ENCODE data around the gene MYG1. TPM values are rescaled to one million over a fixed set of nuclear protein-coding genes. Genes with fewer than 3 reads are reported as not detected.
"Not testable (repeated sequence)": the region's sequence is repeated elsewhere in the genome, so short reads cannot be mapped to it uniquely, and the experiment has no call there.

MYG1 gene
- total RNA-seq, 2 donors from 2014 or later: 37.9 to 39.2 TPM

- DNase-seq: no peak
- intact Hi-C loops (cut with DNase I, micrococcal nuclease): no loop called here
- no peak for ATAC-seq
Observed at GRCh38 chr12:53320352-53321195, 21.1 kb downstream of the MYG1 start.

GRCh38 chr12:53324113-53324778 is 24.8 kb downstream of the MYG1 start:
- peak; percentile 41 to 46 for DNase-seq
- ATAC-seq: no peak
- intact Hi-C loops (cut with DNase I, micrococcal nuclease): no loop called here

DNA sequence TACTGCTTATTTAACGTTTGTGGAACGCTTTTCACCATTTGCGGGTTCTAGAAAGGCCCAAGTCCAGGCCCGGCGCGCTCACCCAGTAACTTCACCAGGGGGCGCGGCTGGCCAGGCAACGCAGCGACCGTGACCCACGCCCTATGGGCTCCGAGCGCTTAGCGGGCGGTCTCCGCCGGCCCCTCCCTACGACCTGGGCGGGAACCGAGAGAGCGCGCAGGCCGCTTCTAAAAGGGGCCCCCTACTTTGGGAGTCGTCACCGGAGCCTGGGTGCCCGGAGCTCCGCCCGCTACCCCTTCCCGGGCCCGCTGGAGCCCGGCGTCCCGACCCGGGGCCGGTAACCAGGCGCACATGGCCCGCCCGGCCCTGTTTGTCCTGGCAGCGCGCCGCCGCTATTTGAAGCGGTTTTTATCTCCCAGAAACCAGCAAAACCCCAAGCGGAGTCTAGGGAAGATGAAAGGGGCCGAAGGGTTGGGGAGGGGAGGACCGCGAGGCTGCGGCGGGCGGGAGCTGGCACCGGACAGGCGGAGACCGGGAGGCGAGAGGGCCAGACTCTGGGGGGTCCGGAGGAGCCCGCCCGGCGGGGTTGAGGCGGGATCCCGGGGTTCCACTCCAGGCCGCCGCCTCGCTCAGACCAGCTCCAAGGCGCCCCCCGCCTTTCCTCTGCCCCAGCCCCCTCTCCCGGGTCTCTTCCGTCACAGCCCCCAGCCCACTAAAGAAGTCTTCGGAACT is 25.4 kb downstream of the MYG1 start:
- intact Hi-C loops (cut with DNase I, micrococcal nuclease): no loop called here
- DNase-seq (peak; percentile 91 to 94), ATAC-seq (peak; percentile 73)

- ATAC-seq (no peak), DNase-seq (peak in 1 of 2 donors; percentile 51)
Observed at GRCh38 chr12:53325511-53326061, 26.1 kb downstream of the MYG1 start.

DNA sequence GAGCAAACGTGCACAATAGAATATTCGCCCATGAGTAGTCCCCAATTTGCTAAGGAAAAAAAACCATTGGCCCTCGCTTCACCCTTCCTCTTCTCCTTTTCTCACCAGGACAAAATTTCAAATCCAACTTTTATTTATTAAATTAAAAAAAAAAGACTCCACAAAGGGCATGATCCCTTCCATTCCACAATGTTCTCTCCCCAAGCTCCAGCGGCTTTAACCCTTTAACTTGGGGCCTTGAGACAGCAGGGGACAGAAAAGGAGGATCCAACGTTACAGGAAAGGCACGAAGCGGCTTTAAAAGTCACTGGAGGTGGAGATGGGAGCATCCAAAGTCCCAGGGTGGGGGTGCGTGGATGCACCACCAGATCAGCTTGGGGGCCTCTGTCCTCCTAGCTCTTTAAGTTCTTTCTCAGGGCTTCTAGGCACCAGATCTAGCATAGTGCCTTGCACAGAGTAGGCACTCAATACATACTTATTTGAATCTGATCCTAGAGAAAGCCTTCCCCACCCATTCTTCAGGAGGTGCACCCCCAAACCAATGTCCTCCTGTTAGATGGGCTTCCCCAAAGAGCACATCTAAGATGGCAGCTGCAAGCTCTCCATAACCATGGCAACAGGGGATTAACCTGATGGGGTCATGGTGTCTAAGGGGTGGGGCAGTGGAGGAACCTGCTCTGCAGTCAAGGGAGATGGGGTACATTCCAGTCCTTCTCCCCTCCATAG is 27.1 kb downstream of the MYG1 start:
- ATAC-seq: no peak
- intact Hi-C loops (cut with DNase I, micrococcal nuclease): no loop called here
- DNase-seq: no peak

More at GRCh38 chr12:53325511-53326061, 26.1 kb downstream of the MYG1 start:
- intact Hi-C loops (cut with DNase I, micrococcal nuclease): no loop called here

DNA sequence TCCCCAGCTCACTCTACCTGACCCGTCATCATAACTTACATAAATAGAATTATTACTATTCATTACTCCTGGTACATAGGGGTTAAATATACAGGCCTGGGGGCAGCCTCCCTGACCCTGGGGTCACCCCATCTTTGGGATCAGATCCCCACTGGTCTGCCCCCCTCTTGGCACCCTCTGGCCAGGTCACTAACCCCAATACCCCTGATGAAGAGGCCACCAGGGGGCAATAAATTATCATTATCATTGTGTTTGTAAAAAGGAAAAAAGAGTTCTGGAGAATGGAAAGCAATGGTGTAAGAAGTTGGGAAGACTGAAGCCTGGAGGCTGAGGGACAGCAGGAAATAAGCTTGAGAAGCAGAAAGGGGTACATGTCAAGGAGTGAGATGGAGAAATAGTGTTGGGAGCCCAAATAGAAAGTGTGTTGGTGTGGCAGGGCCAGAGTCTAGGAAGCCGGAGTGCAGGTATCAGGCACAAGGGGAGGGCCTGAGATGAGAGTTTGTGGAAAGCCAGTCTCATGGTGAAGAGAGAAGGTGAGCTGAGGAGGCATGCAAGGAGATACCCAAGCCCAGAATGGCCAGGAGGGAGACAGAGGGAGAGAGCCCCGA is 28.0 kb downstream of the MYG1 start:
- no peak for DNase-seq
- ATAC-seq: no peak
- intact Hi-C loops (cut with DNase I, micrococcal nuclease): no loop called here

- DNase-seq (no peak), ATAC-seq (no peak)
- intact Hi-C loops (cut with DNase I, micrococcal nuclease): no loop called here
Observed at GRCh38 chr12:53328043-53328435, 28.5 kb downstream of the MYG1 start.

DNA sequence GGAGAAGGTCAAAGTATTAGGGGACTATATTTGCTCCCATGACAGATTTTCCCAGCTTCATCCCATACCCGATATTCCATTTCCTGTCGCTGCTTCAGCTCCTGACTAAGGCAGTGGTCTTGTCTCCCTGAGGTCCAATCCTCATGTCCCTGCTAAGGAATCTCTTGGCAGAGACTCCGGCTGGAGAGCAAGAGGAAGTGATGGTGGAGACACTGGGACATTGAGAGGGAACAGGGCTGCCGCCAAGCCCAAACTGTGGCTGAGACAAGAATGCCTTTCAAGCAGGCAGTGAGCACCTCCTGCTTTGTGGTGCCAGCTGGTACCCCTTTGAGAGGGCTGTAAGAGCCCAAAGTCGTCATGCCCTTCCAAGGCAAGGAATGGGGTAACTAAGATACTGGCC is 31.2 kb downstream of the MYG1 start:
- DNase-seq (no peak), ATAC-seq (no peak)
- intact Hi-C loops (cut with DNase I, micrococcal nuclease): no loop called here

GRCh38 chr12:53332339-53332738 is 32.8 kb downstream of the MYG1 start:
- DNase-seq; ATAC-seq; intact Hi-C loops (cut with DNase I, micrococcal nuclease): not testable (repeated sequence)

GRCh38 chr12:53332744-53333143 is 33.2 kb downstream of the MYG1 start:
- DNase-seq: no peak
- no peak for ATAC-seq
- intact Hi-C loops (cut with DNase I, micrococcal nuclease): no loop called here

GRCh38 chr12:53333289-53333688 is 33.8 kb downstream of the MYG1 start:
- DNase-seq (no peak), ATAC-seq (no peak)
- intact Hi-C loops (cut with DNase I, micrococcal nuclease): no loop called here

- intact Hi-C loops (cut with DNase I, micrococcal nuclease): no loop called here
- DNase-seq: no peak
- no peak for ATAC-seq
Observed at GRCh38 chr12:53333845-53334244, 34.4 kb downstream of the MYG1 start.

DNA sequence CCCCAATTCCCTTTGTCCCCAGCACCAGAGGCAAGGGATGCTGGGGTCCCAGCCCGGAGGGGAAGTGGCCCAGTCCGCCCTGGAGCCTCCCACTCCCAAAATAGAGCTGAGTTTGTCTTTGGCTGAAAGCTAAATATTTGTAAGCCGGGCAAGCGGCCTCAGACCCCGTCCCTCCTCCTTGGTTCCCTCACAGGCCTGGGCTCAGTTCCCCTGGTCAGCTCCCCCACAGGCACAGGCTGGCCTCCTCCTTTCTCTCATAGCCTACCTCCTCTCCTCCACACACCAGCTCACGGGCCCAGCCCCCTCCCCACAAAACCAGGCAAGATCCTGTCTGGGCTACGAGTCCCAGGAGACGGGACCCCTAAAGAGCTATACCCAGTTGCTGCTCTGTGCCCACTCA is 35.3 kb downstream of the MYG1 start:
- intact Hi-C loops (cut with DNase I, micrococcal nuclease): no loop called here
- ATAC-seq (no peak), DNase-seq (no peak)

DNA sequence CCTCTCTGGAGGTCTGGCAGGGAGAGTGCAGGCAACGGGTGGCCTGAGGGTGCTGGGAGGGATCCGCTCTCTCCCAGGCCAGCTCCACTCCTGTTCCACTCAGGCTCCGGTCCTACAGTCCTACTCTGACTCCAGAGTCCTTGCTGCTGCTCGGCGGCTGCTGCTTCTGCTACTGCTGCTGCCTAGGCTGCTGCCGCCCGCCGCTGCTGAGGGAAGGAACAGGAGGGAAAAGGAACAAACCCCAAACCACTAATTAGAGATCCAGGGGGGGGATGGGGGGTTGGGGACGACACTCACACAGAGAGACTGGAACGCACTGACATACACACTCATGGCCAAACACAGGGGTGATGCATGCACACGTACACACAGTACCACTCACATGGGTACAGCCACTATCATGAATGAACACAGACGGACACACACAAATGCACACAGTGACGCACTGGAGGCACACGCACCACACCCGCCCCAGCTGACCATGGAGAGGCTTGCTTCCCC is 36.7 kb downstream of the MYG1 start, which contains the start of gene SP7:
SP7 (minus strand) TSS at position 174 of the 501 bp plus-strand sequence. CDS start 708 bp downstream, outside the sequence.
- DNase-seq: no peak
- ATAC-seq: no peak
- intact Hi-C loops (cut with DNase I, micrococcal nuclease): no loop called here

GRCh38 chr12:53338017-53338416 is 38.5 kb downstream of the MYG1 start:
- DNase-seq (no peak), ATAC-seq (no peak)
- intact Hi-C loops (cut with DNase I, micrococcal nuclease): no loop called here

DNA sequence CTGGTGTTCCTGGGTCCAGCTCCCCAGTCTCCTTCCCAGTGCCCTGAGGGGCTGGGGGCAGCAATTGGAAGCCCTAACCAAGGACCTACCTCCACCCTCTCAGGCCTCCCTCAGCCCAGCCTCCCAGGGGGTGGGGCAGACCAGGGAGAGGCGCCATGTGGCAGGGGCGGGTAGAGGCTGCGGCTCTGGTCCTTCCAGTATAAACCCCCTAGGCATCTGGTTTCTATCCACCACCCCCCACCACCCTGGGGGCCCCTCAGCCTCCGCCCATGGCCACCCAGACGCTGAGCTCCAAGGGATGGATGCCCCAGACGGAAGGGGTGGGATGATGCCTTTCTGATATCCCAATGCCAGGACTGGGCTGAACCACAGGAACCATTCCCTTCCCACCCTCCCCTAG is 39.4 kb downstream of the MYG1 start:
- ATAC-seq: no peak
- no peak for DNase-seq
- intact Hi-C loops (cut with DNase I, micrococcal nuclease): no loop called here

GRCh38 chr12:53340398-53340797 is 40.9 kb downstream of the MYG1 start:
- ATAC-seq (no peak), DNase-seq (no peak)
- intact Hi-C loops (cut with DNase I, micrococcal nuclease): loop anchor here in 1 of 2 donors (10.0 kb wide), 1 partner anchor 164 kb away; the partner anchor contains the start of genes NPFF and TARBP2

- intact Hi-C loops (cut with DNase I, micrococcal nuclease): loop anchor here in 1 of 2 donors (10.0 kb wide), 1 partner anchor 161 kb away; the partner anchor contains the start of genes NPFF and TARBP2
- DNase-seq (no peak), ATAC-seq (no peak)
Observed at GRCh38 chr12:53343449-53343848, 44.0 kb downstream of the MYG1 start.

Data from left colon (tissue), 2 donors.